HepG2 (cell line): ENCODE data around the gene VARS1. TPM values are rescaled to one million over a fixed set of nuclear protein-coding genes. Genes with fewer than 3 reads are reported as not detected.

Experiments
- ATF7-NPFF ChIP-seq: sonication (generic); formaldehyde crosslinking; IDR thresholded peaks from 2 replicates; pipeline ENCODE4 v1.8.1; 2023; ENCODE audit warnings: mild to moderate bottlenecking, low read depth, missing genetic modification reagents, moderate library complexity
- CENPBD1 ChIP-seq: sonication (generic); formaldehyde crosslinking; IDR thresholded peaks from 2 replicates; pipeline ENCODE4 v1.8.0; 2022; ENCODE audit warnings: missing genetic modification reagents, low read depth, mild to moderate bottlenecking, borderline replicate concordance
- EZH2 ChIP-seq: conservative IDR thresholded peaks from 2 replicates; pipeline ENCODE4 v1.6.1; 2012; ENCODE audit warnings: mild to moderate bottlenecking, low read depth, low read length, moderate library complexity
- FOXA3 ChIP-seq: IDR thresholded peaks from 2 replicates; pipeline ENCODE4 v1.6.1; 2016; ENCODE audit warnings: missing genetic modification reagents, missing compliant biosample characterization
- FUBP1 ChIP-seq: sonication (generic); formaldehyde crosslinking; IDR thresholded peaks from 2 replicates; pipeline ENCODE4 v1.5.1; 2020; ENCODE audit warnings: missing genetic modification reagents, mild to moderate bottlenecking, borderline replicate concordance
- HDAC1 ChIP-seq: sonication (generic); formaldehyde crosslinking; IDR thresholded peaks from 2 replicates; pipeline ENCODE4 v1.5.1; 2020; ENCODE audit warnings: mild to moderate bottlenecking, missing genetic modification reagents
- HOXA5 ChIP-seq: sonication (generic); formaldehyde crosslinking; IDR thresholded peaks from 2 replicates; pipeline ENCODE4 v1.4.0; 2020; ENCODE audit warnings: missing genetic modification reagents
- ISL2 ChIP-seq: sonication (generic); formaldehyde crosslinking; IDR thresholded peaks from 2 replicates; pipeline ENCODE4 v1.5.0; 2020; ENCODE audit warnings: missing genetic modification reagents
- MAFG ChIP-seq: sonication (generic); formaldehyde crosslinking; IDR thresholded peaks from 2 replicates; pipeline ENCODE4 v1.5.1; 2020; ENCODE audit warnings: mild to moderate bottlenecking, missing genetic modification reagents
- MYC ChIP-seq: sonication (generic); formaldehyde crosslinking; IDR thresholded peaks from 2 replicates; pipeline ENCODE4 v1.9.0; 2021; ENCODE audit warnings: missing genetic modification reagents, borderline replicate concordance
- PAF1 ChIP-seq: IDR thresholded peaks from 2 replicates; pipeline ENCODE4 v1.6.1; 2016; ENCODE audit warnings: missing genetic modification reagents, missing compliant biosample characterization
- POLR2AphosphoS2 ChIP-seq: IDR thresholded peaks from 2 replicates; pipeline ENCODE4 v1.6.1; 2011; ENCODE audit warnings: low read depth, low read length, improper control_type of control experiment
- REXO4 ChIP-seq: sonication (generic); formaldehyde crosslinking; IDR thresholded peaks from 2 replicates; pipeline ENCODE4 v1.8.0; 2022; ENCODE audit warnings: missing genetic modification reagents, mild to moderate bottlenecking, borderline replicate concordance
- SALL2 ChIP-seq: sonication (generic); formaldehyde crosslinking; IDR thresholded peaks from 2 replicates; pipeline ENCODE4 v1.8.1; 2023; ENCODE audit warnings: mild to moderate bottlenecking, missing genetic modification reagents, inconsistent platforms
- TFDP1 ChIP-seq: IDR thresholded peaks from 2 replicates; pipeline ENCODE4 v1.6.1; 2016; ENCODE audit warnings: missing compliant biosample characterization, missing genetic modification reagents, borderline replicate concordance
- ZBTB49 ChIP-seq: sonication (generic); formaldehyde crosslinking; IDR thresholded peaks from 2 replicates; pipeline ENCODE4 v1.4.0; 2020; ENCODE audit warnings: missing genetic modification reagents, borderline replicate concordance
- ZIK1 ChIP-seq: sonication (generic); formaldehyde crosslinking; IDR thresholded peaks from 2 replicates; pipeline ENCODE4 v1.5.0; 2020; ENCODE audit warnings: mild to moderate bottlenecking, low read depth, missing genetic modification reagents, borderline replicate concordance
- ZNF230 ChIP-seq: sonication (generic); formaldehyde crosslinking; IDR thresholded peaks from 2 replicates; pipeline ENCODE4 v1.4.0; 2020; ENCODE audit warnings: mild to moderate bottlenecking, missing genetic modification reagents
- ZNF234 ChIP-seq: sonication (generic); formaldehyde crosslinking; conservative IDR thresholded peaks from 2 replicates; pipeline ENCODE4 v1.5.1; 2020; ENCODE audit warnings: mild to moderate bottlenecking, missing genetic modification reagents
- ZNF317 ChIP-seq: sonication (generic); formaldehyde crosslinking; IDR thresholded peaks from 2 replicates; pipeline ENCODE4 v1.5.0; 2020; ENCODE audit warnings: mild to moderate bottlenecking, missing genetic modification reagents
- ZNF337 ChIP-seq: sonication (generic); formaldehyde crosslinking; IDR thresholded peaks from 2 replicates; pipeline ENCODE4 v1.5.1; 2020; ENCODE audit warnings: missing genetic modification reagents, low read depth, mild to moderate bottlenecking, borderline replicate concordance
- polyA plus RNA-seq, 8 experiments: library from polyadenylated mRNA; depleted of rRNA in 3 of 8; stranded (reverse) in 7 of 8; unstranded in 1 of 8; fragments of >200 nt; fragmentation: Illumina TruSeq in 4 of 8; extraction: Trizol in 4 of 8; gene quantifications; 2 replicates each; pipeline versions ENCODE4 v1.2.1 to v1.2.3, GENCODE V29; 2011 to 2016; ENCODE audit warnings: low read depth in 4 of 8, missing spikeins in 1 of 8, mixed read lengths in 1 of 8; ENCODE audit not compliant: insufficient read depth in 1 of 8
- total RNA-seq, 5 experiments: library from RNA; depleted of rRNA; stranded (reverse); fragments of >200 nt; fragmentation: Illumina TruSeq; extraction: Trizol; gene quantifications; 2 replicates each; pipeline ENCODE4 v1.2.3, GENCODE V29; 2016; ENCODE audit warnings: low read depth in 1 of 5
- TF ChIP-seq, protein P1 (sequence below): sonication (generic); formaldehyde crosslinking; conservative IDR thresholded peaks from 2 replicates; pipeline ENCODE4 v1.8.1; 2023; ENCODE audit warnings: missing genetic modification reagents

The VARS1 gene
- total and polyA plus RNA-seq, 2 of the 13 experiments (the other 11 are each of a cell fraction or from before 2014, with no cell fraction given), result 14.7 to 56.1 TPM

DNA sequence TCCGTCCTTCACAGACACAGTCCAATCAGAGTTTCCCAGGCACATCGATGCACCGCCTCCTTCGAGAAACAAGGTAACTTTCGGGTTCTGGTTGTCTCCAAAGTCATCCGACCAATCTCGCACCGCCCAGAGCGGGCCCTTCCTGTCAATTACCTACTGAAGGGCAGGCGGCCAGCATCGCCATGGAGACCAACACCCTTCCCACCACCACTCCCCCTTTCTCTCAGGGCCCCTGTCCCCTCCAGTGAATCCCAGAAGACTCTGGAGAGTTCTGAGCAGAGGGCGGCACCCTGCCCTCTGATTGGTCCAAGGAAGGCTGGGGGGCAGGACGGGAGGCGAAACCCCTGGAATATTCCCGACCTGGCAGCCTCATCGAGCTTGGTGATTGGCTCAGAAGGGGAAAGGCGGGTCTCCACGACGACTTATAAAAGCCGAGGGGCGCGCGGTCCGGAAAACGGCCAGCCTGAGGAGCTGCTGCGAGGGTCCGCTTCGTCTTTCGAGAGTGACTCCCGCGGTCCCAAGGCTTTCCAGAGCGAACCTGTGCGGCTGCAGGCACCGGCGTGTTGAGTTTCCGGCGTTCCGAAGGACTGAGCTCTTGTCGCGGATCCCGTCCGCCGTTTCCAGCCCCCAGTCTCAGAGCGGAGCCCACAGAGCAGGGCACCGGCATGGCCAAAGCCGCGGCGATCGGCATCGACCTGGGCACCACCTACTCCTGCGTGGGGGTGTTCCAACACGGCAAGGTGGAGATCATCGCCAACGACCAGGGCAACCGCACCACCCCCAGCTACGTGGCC is 31.9 kb upstream of the VARS1 start, which contains the start of gene HSPA1B (continued):
- peak; percentile 59; the same call in 1 of the 2 replicates for TF ChIP-seq ZBTB49 (CRISPR knock-in tag)
- peak; percentile 87 for TF ChIP-seq HOXA5 (CRISPR knock-in tag)
- 0 out of 2 replicates have a peak, but pooled peaks have one; percentile 40 for TF ChIP-seq REXO4 (CRISPR knock-in tag)
- TF ChIP-seq ZNF337 (CRISPR knock-in tag), result peak; percentile 88
- peak; percentile 77 for TF ChIP-seq MYC (CRISPR knock-in tag)
- peak; percentile 95 for TF ChIP-seq ZIK1 (CRISPR knock-in tag)
- TF ChIP-seq, protein P1, sequence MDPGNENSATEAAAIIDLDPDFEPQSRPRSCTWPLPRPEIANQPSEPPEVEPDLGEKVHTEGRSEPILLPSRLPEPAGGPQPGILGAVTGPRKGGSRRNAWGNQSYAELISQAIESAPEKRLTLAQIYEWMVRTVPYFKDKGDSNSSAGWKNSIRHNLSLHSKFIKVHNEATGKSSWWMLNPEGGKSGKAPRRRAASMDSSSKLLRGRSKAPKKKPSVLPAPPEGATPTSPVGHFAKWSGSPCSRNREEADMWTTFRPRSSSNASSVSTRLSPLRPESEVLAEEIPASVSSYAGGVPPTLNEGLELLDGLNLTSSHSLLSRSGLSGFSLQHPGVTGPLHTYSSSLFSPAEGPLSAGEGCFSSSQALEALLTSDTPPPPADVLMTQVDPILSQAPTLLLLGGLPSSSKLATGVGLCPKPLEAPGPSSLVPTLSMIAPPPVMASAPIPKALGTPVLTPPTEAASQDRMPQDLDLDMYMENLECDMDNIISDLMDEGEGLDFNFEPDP, result no peak
- TF ChIP-seq HDAC1 (CRISPR knock-in tag), result peak; percentile 75
- no peak for TF ChIP-seq TFDP1 (CRISPR knock-in tag)
- no peak; the same call in none of the 2 replicates for TF ChIP-seq FOXA3
- no peak for TF ChIP-seq MAFG (CRISPR knock-in tag)
- peak; percentile 89 for TF ChIP-seq ATF7-NPFF
- TF ChIP-seq ZNF234 (CRISPR knock-in tag), result 0 out of 2 replicates have a peak, but pooled peaks have one; percentile 40
- no peak for TF ChIP-seq ZNF230 (CRISPR knock-in tag)
- TF ChIP-seq ISL2 (CRISPR knock-in tag), result peak; percentile 13; the same call in 1 of the 2 replicates
- TF ChIP-seq EZH2, result no peak
- no peak for TF ChIP-seq FUBP1 (CRISPR knock-in tag)
- TF ChIP-seq PAF1, result no peak
- peak; percentile 84; the same call in 1 of the 2 replicates for TF ChIP-seq POLR2AphosphoS2
- TF ChIP-seq ZNF317 (CRISPR knock-in tag), result peak; percentile 72
- TF ChIP-seq CENPBD1, result no peak
- no peak for TF ChIP-seq SALL2
